Inflammatory macrophage (primary cell): ENCODE results near the gene RSAD2.
"Not testable (repeated sequence)": the region's sequence is repeated elsewhere in the genome, so short reads cannot be mapped to it uniquely, and the experiment has no call there.

ENCODE experiments used
- DNase-seq, 2 donors: peaks; one replicate each; pipeline ENCODE4 v3.0.0-alpha.2; 2020 to 2022

Gene RSAD2

GRCh38 chr2:6928452-6928851 is 50.9 kb downstream of the RSAD2 start:
- DNase-seq, result no peak

GRCh38 chr2:6929196-6929819 is 51.7 kb downstream of the RSAD2 start:
- no peak for DNase-seq

- no peak for DNase-seq
Observed at GRCh38 chr2:6930923-6931647, 53.5 kb downstream of the RSAD2 start.

GRCh38 chr2:6931753-6932152 is 54.2 kb downstream of the RSAD2 start:
- DNase-seq, result no peak

GRCh38 chr2:6932206-6932605 is 54.6 kb downstream of the RSAD2 start:
- DNase-seq, result no peak

GRCh38 chr2:6932828-6933227 is 55.3 kb downstream of the RSAD2 start:
- DNase-seq, result no peak

GRCh38 chr2:6933911-6934310 is 56.3 kb downstream of the RSAD2 start:
- DNase-seq, result peak in 1 of 2 donors; percentile 6

- no peak for DNase-seq
Observed at GRCh38 chr2:6934345-6934744, 56.8 kb downstream of the RSAD2 start.

- peak; percentile 37 to 46 for DNase-seq
Observed at GRCh38 chr2:6934758-6935651, 57.4 kb downstream of the RSAD2 start.

GRCh38 chr2:6935652-6936020 is 58.1 kb downstream of the RSAD2 start:
- DNase-seq, result not testable (repeated sequence)

- DNase-seq, result no peak
Observed at GRCh38 chr2:6937157-6937556, 59.6 kb downstream of the RSAD2 start.

GRCh38 chr2:6937582-6937981 is 60.0 kb downstream of the RSAD2 start:
- DNase-seq, result no peak

GRCh38 chr2:6939071-6939470 is 61.5 kb downstream of the RSAD2 start:
- DNase-seq, result no peak

- no peak for DNase-seq
Observed at GRCh38 chr2:6940820-6941219, 63.2 kb downstream of the RSAD2 start.

GRCh38 chr2:6941299-6942046 is 63.9 kb downstream of the RSAD2 start:
- DNase-seq, result no peak

GRCh38 chr2:6942848-6943247 is 65.3 kb downstream of the RSAD2 start:
- DNase-seq, result no peak

- DNase-seq, result no peak
Observed at GRCh38 chr2:6943523-6943922, 65.9 kb downstream of the RSAD2 start.

- no peak for DNase-seq
Observed at GRCh38 chr2:6943971-6944370, 66.4 kb downstream of the RSAD2 start.

- no peak for DNase-seq
Observed at GRCh38 chr2:6944555-6944954, 67.0 kb downstream of the RSAD2 start.

- peak in 1 of 2 donors; percentile 2 for DNase-seq
Observed at GRCh38 chr2:6945087-6945813, 67.7 kb downstream of the RSAD2 start.

- DNase-seq, result no peak
Observed at GRCh38 chr2:6945821-6946220, 68.2 kb downstream of the RSAD2 start.

- DNase-seq, result no peak
Observed at GRCh38 chr2:6946722-6947121, 69.1 kb downstream of the RSAD2 start.
